HL-60 (cell line): ENCODE data around the gene RPL13A.
A peak's percentile ranks its signal among the peaks of the same experiment; 100 is the strongest.

Source experiments
- DNase-seq, 2 experiments: peaks; one replicate each; pipeline ENCODE4 v3.0.0-alpha.2; 2010 to 2020; ENCODE audit warnings: low read depth in 1 of 2, low spot score in 1 of 2
- H3K27ac ChIP-seq: fragments of 250-450 bp; sonication (Bioruptor Pico); replicated peaks from 2 replicates; pipeline ENCODE4 v1.5.1; 2020; ENCODE audit warnings: mild to moderate bottlenecking, moderate library complexity
- H3K27me3 ChIP-seq: fragments of 250-450 bp; sonication (Bioruptor Pico); 2 replicates; pipeline ENCODE4 v1.5.1; 2021; ENCODE audit warnings: mild to moderate bottlenecking, moderate library complexity; ENCODE audit not compliant: insufficient read depth, poor library complexity, severe bottlenecking
- H3K4me3 ChIP-seq: replicated peaks from 2 replicates; pipeline ENCODE4 v1.5.1; 2011; ENCODE audit warnings: mild to moderate bottlenecking, control low read depth, low read length; ENCODE audit not compliant: insufficient read depth
- CTCF ChIP-seq: IDR thresholded peaks from one replicate; pipeline ENCODE4 v1.5.1; 2011; ENCODE audit warnings: low read length, control low read depth, inconsistent platforms; ENCODE audit not compliant: insufficient read depth
- GABPA ChIP-seq: IDR thresholded peaks from 2 replicates; pipeline ENCODE4 v1.6.1; 2012; ENCODE audit warnings: low read depth
- POLR2AphosphoS5 ChIP-seq: IDR thresholded peaks from 2 replicates; pipeline ENCODE4 v1.6.1; 2012; ENCODE audit warnings: low read depth
- SPI1 ChIP-seq: IDR thresholded peaks from 2 replicates; pipeline ENCODE4 v1.6.1; 2012; ENCODE audit warnings: low read depth, mild to moderate bottlenecking, borderline replicate concordance
- TF ChIP-seq, protein P1 (sequence below): IDR thresholded peaks from 2 replicates; pipeline ENCODE4 v1.6.1; 2012; ENCODE audit warnings: low read depth; ENCODE audit not compliant: insufficient replicate concordance

The RPL13A gene

DNA sequence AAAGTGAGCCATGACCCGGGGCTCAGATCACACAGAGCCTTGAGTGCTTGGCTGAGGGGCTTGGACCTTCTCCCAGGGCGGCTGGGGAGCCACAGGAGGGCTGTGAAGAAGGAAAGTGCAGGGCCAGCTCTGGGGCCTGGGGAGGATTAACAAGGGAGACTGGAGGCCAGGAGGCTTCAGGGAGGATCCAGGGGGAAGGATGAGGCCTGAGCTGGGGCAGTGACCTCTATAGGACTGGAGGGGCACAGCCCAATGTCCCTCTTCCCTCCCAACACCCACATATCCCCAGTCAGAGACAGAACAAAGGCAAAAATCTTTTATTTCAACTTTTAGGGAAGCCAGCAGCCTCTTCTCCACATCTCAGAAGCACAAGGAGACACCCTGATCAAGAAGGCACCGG, 41.4 kb upstream of the RPL13A start:
- Histone ChIP-seq H3K27ac (no peak overlapping the region), H3K27me3 (peaks cover 12% of the 10 kb centered on the region), H3K4me3 (no peak overlapping the region)
- DNase-seq = no peak
- TF ChIP-seq CTCF (no peak), SPI1 (no peak), POLR2AphosphoS5 (no peak), GABPA (no peak)
- TF ChIP-seq, protein P1, sequence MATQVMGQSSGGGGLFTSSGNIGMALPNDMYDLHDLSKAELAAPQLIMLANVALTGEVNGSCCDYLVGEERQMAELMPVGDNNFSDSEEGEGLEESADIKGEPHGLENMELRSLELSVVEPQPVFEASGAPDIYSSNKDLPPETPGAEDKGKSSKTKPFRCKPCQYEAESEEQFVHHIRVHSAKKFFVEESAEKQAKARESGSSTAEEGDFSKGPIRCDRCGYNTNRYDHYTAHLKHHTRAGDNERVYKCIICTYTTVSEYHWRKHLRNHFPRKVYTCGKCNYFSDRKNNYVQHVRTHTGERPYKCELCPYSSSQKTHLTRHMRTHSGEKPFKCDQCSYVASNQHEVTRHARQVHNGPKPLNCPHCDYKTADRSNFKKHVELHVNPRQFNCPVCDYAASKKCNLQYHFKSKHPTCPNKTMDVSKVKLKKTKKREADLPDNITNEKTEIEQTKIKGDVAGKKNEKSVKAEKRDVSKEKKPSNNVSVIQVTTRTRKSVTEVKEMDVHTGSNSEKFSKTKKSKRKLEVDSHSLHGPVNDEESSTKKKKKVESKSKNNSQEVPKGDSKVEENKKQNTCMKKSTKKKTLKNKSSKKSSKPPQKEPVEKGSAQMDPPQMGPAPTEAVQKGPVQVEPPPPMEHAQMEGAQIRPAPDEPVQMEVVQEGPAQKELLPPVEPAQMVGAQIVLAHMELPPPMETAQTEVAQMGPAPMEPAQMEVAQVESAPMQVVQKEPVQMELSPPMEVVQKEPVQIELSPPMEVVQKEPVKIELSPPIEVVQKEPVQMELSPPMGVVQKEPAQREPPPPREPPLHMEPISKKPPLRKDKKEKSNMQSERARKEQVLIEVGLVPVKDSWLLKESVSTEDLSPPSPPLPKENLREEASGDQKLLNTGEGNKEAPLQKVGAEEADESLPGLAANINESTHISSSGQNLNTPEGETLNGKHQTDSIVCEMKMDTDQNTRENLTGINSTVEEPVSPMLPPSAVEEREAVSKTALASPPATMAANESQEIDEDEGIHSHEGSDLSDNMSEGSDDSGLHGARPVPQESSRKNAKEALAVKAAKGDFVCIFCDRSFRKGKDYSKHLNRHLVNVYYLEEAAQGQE = no peak

DNA sequence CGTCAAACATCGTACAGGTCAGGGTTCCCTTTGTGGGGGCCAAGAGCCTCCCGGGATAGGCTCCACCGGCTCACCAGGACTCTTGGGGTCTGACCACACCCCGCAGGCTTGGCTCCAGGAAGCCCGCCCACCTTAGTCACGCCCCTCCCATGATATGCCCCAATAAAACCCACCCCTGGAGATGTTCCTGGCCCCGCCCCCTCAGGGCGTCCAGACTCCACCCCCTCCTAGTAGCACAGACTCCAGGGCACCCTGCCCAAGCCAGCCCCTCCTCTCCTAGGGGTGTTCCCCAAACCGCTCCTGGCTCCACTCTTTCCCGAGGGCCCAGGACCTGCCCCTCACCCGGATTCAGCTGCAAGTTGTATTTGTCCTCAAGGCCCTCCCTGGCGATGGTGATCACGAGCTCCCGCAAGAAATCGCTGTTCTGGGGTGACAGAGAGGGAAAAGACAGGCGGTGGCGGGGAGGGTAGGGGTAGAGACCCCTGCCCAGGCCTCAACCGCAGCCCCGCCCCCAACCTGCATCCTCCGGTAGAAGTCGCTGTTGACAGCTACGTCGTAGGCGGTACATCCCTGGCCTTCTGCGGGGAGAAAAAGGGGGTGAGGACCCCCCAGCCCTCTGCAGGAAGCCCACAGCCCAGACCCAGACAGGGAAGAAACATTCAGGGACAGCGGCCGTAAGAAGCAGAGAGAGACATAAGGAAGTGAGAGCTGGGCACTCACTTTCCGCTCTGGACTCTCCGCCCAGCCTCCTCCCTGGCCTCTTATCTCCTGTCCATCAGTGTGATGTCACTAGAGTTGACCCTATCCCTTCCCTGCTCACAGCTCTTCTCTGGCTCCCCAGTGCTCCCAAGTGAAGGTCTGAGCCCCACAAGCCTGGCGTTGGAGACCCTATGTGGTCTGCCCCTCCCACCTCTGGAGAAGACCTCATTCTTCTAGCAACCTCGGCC, 39.6 kb upstream of the RPL13A start:
- TF ChIP-seq CTCF (no peak), GABPA (no peak)
- TF ChIP-seq, protein P1 = no peak
- no peak for DNase-seq
- Histone ChIP-seq H3K27ac (no peak overlapping the region), H3K27me3 (no peaks in the 10 kb centered on the region), H3K4me3 (no peak overlapping the region)

DNA sequence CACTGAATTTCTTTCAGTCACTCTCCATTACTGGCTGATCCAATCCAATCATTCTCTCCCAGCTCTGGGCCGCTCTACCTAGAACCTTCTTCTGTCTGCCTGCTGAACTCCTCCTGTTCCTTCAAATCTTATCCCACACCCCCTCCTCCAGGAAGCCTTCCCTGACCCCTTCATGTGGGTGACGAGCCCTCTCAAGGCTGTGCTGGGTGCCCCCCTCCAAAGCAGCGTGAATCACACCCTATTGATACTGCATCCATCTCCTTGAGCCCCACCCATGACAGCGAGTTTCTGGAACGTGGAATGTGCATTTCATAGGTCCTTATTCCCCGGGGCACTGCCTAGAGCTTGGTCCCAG, 39.0 kb upstream of the RPL13A start:
- TF ChIP-seq CTCF = no peak
- no peak for TF ChIP-seq POLR2AphosphoS5
- Histone ChIP-seq H3K27me3 (no peaks in the 10 kb centered on the region), H3K27ac (no peak overlapping the region), H3K4me3 (no peak overlapping the region)
- DNase-seq = no peak

DNA sequence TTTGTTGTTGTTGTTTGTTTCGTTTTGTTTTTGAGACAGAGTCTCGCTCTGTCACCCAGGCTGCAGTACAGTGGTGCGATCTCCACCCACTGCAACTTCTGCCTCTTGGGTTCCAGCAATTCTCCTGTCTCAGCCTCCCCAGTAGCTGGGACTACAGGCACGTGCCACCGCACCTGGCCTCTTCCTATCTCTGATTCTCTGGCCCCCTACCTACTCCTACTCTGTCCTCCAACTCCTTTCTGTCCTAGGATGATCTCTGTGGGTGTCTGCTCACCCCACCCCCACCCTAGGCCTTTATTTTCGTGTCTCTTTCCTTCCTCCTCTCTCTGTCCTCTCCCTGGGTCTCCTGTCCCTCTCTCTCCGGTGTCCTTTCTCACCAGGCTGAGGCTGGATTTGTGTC, 37.0 kb upstream of the RPL13A start:
- Histone ChIP-seq H3K4me3 (peak overlapping the region; percentile 78), H3K27ac (peak overlapping the region; percentile 86), H3K27me3 (no peaks in the 10 kb centered on the region)
- no peak for TF ChIP-seq POLR2AphosphoS5
- no peak for TF ChIP-seq CTCF
- TF ChIP-seq, protein P1 = no peak
- no peak for TF ChIP-seq SPI1
- no peak for TF ChIP-seq GABPA
- no peak for DNase-seq
